NCI-H510A treated with DMSO at 0.1 percent for 48 hours (cell line): ENCODE data around the gene OXT.
"Not testable (repeated sequence)": the region's sequence is repeated elsewhere in the genome, so short reads cannot be mapped to it uniquely, and the experiment has no call there.

Source experiments
- DNase-seq: peaks from one replicate; lab custom pipeline; 2025; lab: John Stamatoyannopoulos, UW

OXT gene

GRCh38 chr20:3047486-3048419 lies 23.7 kb upstream of the OXT start:
- DNase-seq: no peak

GRCh38 chr20:3051385-3052019 lies 19.9 kb upstream of the OXT start:
- DNase-seq: no peak

- no peak for DNase-seq
Observed at GRCh38 chr20:3059489-3059888, 11.9 kb upstream of the OXT start.

GRCh38 chr20:3064119-3064518 lies 7.3 kb upstream of the OXT start:
- not testable (repeated sequence) for DNase-seq

GRCh38 chr20:3067139-3068014 lies 4.0 kb upstream of the OXT start:
- no peak for DNase-seq

- no peak for DNase-seq
Observed at GRCh38 chr20:3068075-3068474, 3.3 kb upstream of the OXT start.

- peak; percentile 64 for DNase-seq
Observed at GRCh38 chr20:3068986-3069900, 2.2 kb upstream of the OXT start.

- DNase-seq: no peak
Observed at GRCh38 chr20:3070725-3071124, 695 bp upstream of the OXT start.

- DNase-seq: no peak
Observed at GRCh38 chr20:3071266-3071609, 182 bp upstream of the OXT start.

- no peak for DNase-seq
Observed at GRCh38 chr20:3072530-3073250, 1.3 kb downstream of the OXT start.

- DNase-seq: not testable (repeated sequence)
Observed at GRCh38 chr20:3073251-3073643, 1.8 kb downstream of the OXT start.

- no peak for DNase-seq
Observed at GRCh38 chr20:3074812-3075211, 3.4 kb downstream of the OXT start.

GRCh38 chr20:3075315-3075714 lies 3.9 kb downstream of the OXT start:
- DNase-seq: not testable (repeated sequence)

- DNase-seq: no peak
Observed at GRCh38 chr20:3077618-3078134, 6.3 kb downstream of the OXT start.

- no peak for DNase-seq
Observed at GRCh38 chr20:3080939-3081388, 9.5 kb downstream of the OXT start.

- DNase-seq: no peak
Observed at GRCh38 chr20:3081641-3082040, 10.2 kb downstream of the OXT start.

GRCh38 chr20:3082306-3082951 lies 11.0 kb downstream of the OXT start:
- DNase-seq: no peak

- no peak for DNase-seq
Observed at GRCh38 chr20:3082955-3083952, 11.8 kb downstream of the OXT start.
